ENCODE data around the gene FKBP10. TPM values are rescaled to one million over a fixed set of nuclear protein-coding genes. Genes with fewer than 3 reads are reported as not detected.

FKBP10 gene
- total and polyA plus RNA-seq, 5 donors from 2014 or later: 0.25 TPM; not detected in 4

- peaks cover 11% of the 10 kb centered on the region for H3K27me3 Mint-ChIP-seq
- Histone ChIP-seq H3K9me3 (ENCODE audit: control insufficient read depth in 2 of 2, low read length in 2 of 2) (no peaks in the 10 kb centered on the region), H3K4me3 (ENCODE audit: low read depth, low read length) (no peak overlapping the region), H3K36me3 (ENCODE audit: control insufficient read depth, insufficient read depth, low read length) (no peaks in the 10 kb centered on the region), H3K4me1 (ENCODE audit: control insufficient read depth, insufficient read depth, low read length, poor library complexity, severe bottlenecking) (peaks cover 2% of the 10 kb centered on the region), H3K27ac (ENCODE audit: insufficient read depth, low read length, poor library complexity, severe bottlenecking) (no peak overlapping the region), H3K27me3 (ENCODE audit: control insufficient read depth, insufficient read depth, low read length) (no peaks in the 10 kb centered on the region)
- ATAC-seq (ENCODE audit: low read depth in 2 of 2): no peak
- peaks cover 0 to 4% (median under 1%) of the 10 kb centered on the region in 4 donors for H3K4me1 Mint-ChIP-seq
- no peaks in the 10 kb centered on the region for H3K9me3 Mint-ChIP-seq
- no peak overlapping the region for H3K4me3 Mint-ChIP-seq
- no peak overlapping the region for H3K27ac Mint-ChIP-seq
- no peaks in the 10 kb centered on the region for H3K36me3 Mint-ChIP-seq
- DNase-seq: no peak
Observed at GRCh38 chr17:41796121-41796895, 16.5 kb upstream of the FKBP10 start.

- peaks cover 3 to 10% (median 5%) of the 10 kb centered on the region in 4 donors for H3K4me1 Mint-ChIP-seq
- no peak for DNase-seq
- no peak overlapping the region for H3K4me3 Mint-ChIP-seq
- H3K9me3 Mint-ChIP-seq: no peaks in the 10 kb centered on the region
- H3K9me3 ChIP-seq (ENCODE audit: control insufficient read depth in 2 of 2, low read length in 2 of 2): no peaks in the 10 kb centered on the region
- H3K27me3 Mint-ChIP-seq: peaks cover 11% of the 10 kb centered on the region
- no peaks in the 10 kb centered on the region for H3K36me3 ChIP-seq (ENCODE audit: control insufficient read depth, insufficient read depth, low read length)
- no peaks in the 10 kb centered on the region for H3K27me3 ChIP-seq (ENCODE audit: control insufficient read depth, insufficient read depth, low read length)
- H3K4me1 ChIP-seq (ENCODE audit: control insufficient read depth, insufficient read depth, low read length, poor library complexity, severe bottlenecking): peaks cover 4% of the 10 kb centered on the region
- H3K4me3 ChIP-seq (ENCODE audit: low read depth, low read length): no peak overlapping the region
- no peak for ATAC-seq (ENCODE audit: low read depth in 2 of 2)
- no peak overlapping the region for H3K27ac ChIP-seq (ENCODE audit: insufficient read depth, low read length, poor library complexity, severe bottlenecking)
- H3K27ac Mint-ChIP-seq: no peak overlapping the region
- H3K36me3 Mint-ChIP-seq: peaks cover 3% of the 10 kb centered on the region
Observed at GRCh38 chr17:41797377-41797776, 15.4 kb upstream of the FKBP10 start.

GRCh38 chr17:41799366-41799765 lies 13.4 kb upstream of the FKBP10 start:
- H3K9me3 Mint-ChIP-seq: no peaks in the 10 kb centered on the region
- H3K27me3 ChIP-seq (ENCODE audit: control insufficient read depth, insufficient read depth, low read length): no peaks in the 10 kb centered on the region
- peaks cover 4% of the 10 kb centered on the region for H3K4me1 ChIP-seq (ENCODE audit: control insufficient read depth, insufficient read depth, low read length, poor library complexity, severe bottlenecking)
- peaks cover 3 to 10% (median 5%) of the 10 kb centered on the region in 4 donors for H3K4me1 Mint-ChIP-seq
- H3K4me3 ChIP-seq (ENCODE audit: low read depth, low read length): no peak overlapping the region
- H3K9me3 ChIP-seq (ENCODE audit: control insufficient read depth in 2 of 2, low read length in 2 of 2): no peaks in the 10 kb centered on the region
- H3K4me3 Mint-ChIP-seq: peak overlapping the region in 1 of 4 donors; percentile 15
- peaks cover 3% of the 10 kb centered on the region for H3K36me3 Mint-ChIP-seq
- ATAC-seq (ENCODE audit: low read depth in 2 of 2) (no peak), DNase-seq (no peak)
- H3K27ac Mint-ChIP-seq: no peak overlapping the region
- H3K27me3 Mint-ChIP-seq: peaks cover 11% of the 10 kb centered on the region
- no peak overlapping the region for H3K27ac ChIP-seq (ENCODE audit: insufficient read depth, low read length, poor library complexity, severe bottlenecking)
- no peaks in the 10 kb centered on the region for H3K36me3 ChIP-seq (ENCODE audit: control insufficient read depth, insufficient read depth, low read length)

- no peak for DNase-seq
- Mint-ChIP-seq H3K27me3 (peaks cover 6% of the 10 kb centered on the region), H3K36me3 (peaks cover 3% of the 10 kb centered on the region), H3K4me1 (peaks cover 3 to 10% (median 5%) of the 10 kb centered on the region in 4 donors), H3K4me3 (peak overlapping the region in 1 of 4 donors; percentile 9), H3K9me3 (no peaks in the 10 kb centered on the region), H3K27ac (no peak overlapping the region)
- no peaks in the 10 kb centered on the region for H3K27me3 ChIP-seq (ENCODE audit: control insufficient read depth, insufficient read depth, low read length)
- no peak for ATAC-seq (ENCODE audit: low read depth in 2 of 2)
- no peaks in the 10 kb centered on the region for H3K9me3 ChIP-seq (ENCODE audit: control insufficient read depth in 2 of 2, low read length in 2 of 2)
- H3K4me1 ChIP-seq (ENCODE audit: control insufficient read depth, insufficient read depth, low read length, poor library complexity, severe bottlenecking): peaks cover 4% of the 10 kb centered on the region
- no peak overlapping the region for H3K4me3 ChIP-seq (ENCODE audit: low read depth, low read length)
- H3K36me3 ChIP-seq (ENCODE audit: control insufficient read depth, insufficient read depth, low read length): no peaks in the 10 kb centered on the region
- no peak overlapping the region for H3K27ac ChIP-seq (ENCODE audit: insufficient read depth, low read length, poor library complexity, severe bottlenecking)
Observed at GRCh38 chr17:41800601-41801373, 12.0 kb upstream of the FKBP10 start.

GRCh38 chr17:41801374-41802271 lies 11.2 kb upstream of the FKBP10 start:
- DNase-seq (peak; percentile 54 to 65 (median 64)), ATAC-seq (ENCODE audit: low read depth in 2 of 2) (peak; percentile 74 to 81)
- H3K4me1 Mint-ChIP-seq: peaks cover 3 to 10% (median 5%) of the 10 kb centered on the region in 4 donors
- no peaks in the 10 kb centered on the region for H3K9me3 ChIP-seq (ENCODE audit: control insufficient read depth in 2 of 2, low read length in 2 of 2)
- H3K27ac ChIP-seq (ENCODE audit: insufficient read depth, low read length, poor library complexity, severe bottlenecking): no peak overlapping the region
- peaks cover under 1% of the 10 kb centered on the region for H3K27me3 Mint-ChIP-seq
- H3K27ac Mint-ChIP-seq: peak overlapping the region in 2 of 3 donors; percentile 17 to 88
- H3K4me3 Mint-ChIP-seq: no peak overlapping the region
- no peaks in the 10 kb centered on the region for H3K9me3 Mint-ChIP-seq
- H3K27me3 ChIP-seq (ENCODE audit: control insufficient read depth, insufficient read depth, low read length): no peaks in the 10 kb centered on the region
- H3K36me3 ChIP-seq (ENCODE audit: control insufficient read depth, insufficient read depth, low read length): no peaks in the 10 kb centered on the region
- peaks cover 3% of the 10 kb centered on the region for H3K36me3 Mint-ChIP-seq
- peaks cover 4% of the 10 kb centered on the region for H3K4me1 ChIP-seq (ENCODE audit: control insufficient read depth, insufficient read depth, low read length, poor library complexity, severe bottlenecking)
- no peak overlapping the region for H3K4me3 ChIP-seq (ENCODE audit: low read depth, low read length)

- H3K4me3 Mint-ChIP-seq: no peak overlapping the region
- H3K4me1 Mint-ChIP-seq: peaks cover 3 to 10% (median 5%) of the 10 kb centered on the region in 4 donors
- no peaks in the 10 kb centered on the region for H3K9me3 Mint-ChIP-seq
- no peak for DNase-seq
- no peaks in the 10 kb centered on the region for H3K27me3 Mint-ChIP-seq
- no peak for ATAC-seq (ENCODE audit: low read depth in 2 of 2)
- H3K36me3 ChIP-seq (ENCODE audit: control insufficient read depth, insufficient read depth, low read length): no peaks in the 10 kb centered on the region
- no peaks in the 10 kb centered on the region for H3K9me3 ChIP-seq (ENCODE audit: control insufficient read depth in 2 of 2, low read length in 2 of 2)
- no peaks in the 10 kb centered on the region for H3K27me3 ChIP-seq (ENCODE audit: control insufficient read depth, insufficient read depth, low read length)
- no peak overlapping the region for H3K27ac Mint-ChIP-seq
- no peak overlapping the region for H3K4me3 ChIP-seq (ENCODE audit: low read depth, low read length)
- H3K4me1 ChIP-seq (ENCODE audit: control insufficient read depth, insufficient read depth, low read length, poor library complexity, severe bottlenecking): peaks cover 4% of the 10 kb centered on the region
- no peak overlapping the region for H3K27ac ChIP-seq (ENCODE audit: insufficient read depth, low read length, poor library complexity, severe bottlenecking)
- H3K36me3 Mint-ChIP-seq: peaks cover 3% of the 10 kb centered on the region
Observed at GRCh38 chr17:41803049-41804020, 9.5 kb upstream of the FKBP10 start.

All from CD4-positive, CD25-positive, alpha-beta regulatory T cell (primary cell).